ENCODE results near the gene SZT2. TPM values are rescaled to one million over a fixed set of nuclear protein-coding genes. Genes with fewer than 3 reads are reported as not detected.

Gene SZT2
- total and polyA plus RNA-seq, 2 of the 13 experiments (the other 11 are each of a cell fraction or from before 2014, with no cell fraction given): 8.0 to 8.8 TPM

DNA sequence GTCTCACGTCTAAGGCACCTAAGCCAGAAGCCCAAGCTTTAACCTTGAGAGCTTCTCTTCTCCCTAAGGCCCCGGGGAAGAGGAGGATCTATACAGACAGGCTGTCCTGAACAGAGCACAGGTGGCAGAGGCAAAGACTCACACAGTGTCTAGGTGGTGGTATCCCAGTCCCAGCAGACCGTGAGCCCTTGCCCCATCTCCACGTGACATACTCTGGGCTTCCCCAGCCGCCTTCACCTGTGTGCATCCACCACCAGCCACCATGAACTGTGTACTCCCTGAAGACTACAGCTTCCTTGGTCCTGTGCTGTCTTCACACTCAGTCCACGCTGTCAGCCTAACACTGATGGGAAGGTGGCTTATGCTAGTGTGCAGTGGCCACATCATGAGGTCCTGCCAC, 31.7 kb downstream of the SZT2 start (continued):
- TF ChIP-seq ZC3H13 (CRISPR knock-in tag; IDR thresholded peaks at IDR 0.05): no peak

DNA sequence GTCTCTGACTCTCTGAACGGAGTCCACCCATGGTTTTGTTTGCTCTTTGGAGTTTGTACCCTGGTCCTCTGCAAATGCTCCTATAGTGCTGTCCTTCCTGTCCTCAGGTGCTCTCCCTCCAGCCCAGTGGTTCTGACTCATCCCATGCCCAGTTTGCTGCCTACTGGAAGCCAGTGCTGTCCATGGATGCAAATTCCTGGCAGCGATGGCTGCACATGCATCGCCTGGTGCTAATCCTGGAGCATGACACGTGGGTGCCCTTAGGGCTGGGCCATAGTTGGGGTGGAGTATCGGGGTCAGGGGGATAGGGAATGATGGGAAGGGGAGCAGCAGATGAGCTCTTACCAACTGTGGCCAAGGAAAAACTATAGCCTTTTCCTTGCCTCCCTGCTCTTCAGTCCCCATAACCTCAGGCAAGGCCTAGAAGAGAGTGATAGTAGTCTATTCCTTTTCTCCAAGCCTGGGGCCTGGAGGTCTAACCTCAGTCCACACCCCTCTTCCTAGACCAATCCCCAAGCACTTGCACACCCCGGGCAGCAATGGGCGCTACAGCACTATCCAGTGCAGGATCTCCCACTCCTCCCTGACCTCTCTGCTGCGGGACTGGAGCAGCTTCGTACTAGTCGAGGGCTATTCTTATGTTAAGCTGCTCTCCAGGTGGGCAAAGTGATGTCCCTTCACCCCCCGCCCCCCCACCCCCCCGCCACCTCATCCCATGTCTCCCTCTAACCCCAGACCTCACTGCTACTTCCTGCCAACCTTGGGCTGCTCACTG, 32.5 kb downstream of the SZT2 start:
- H3K4me2 ChIP-seq (ENCODE audit: low read depth, low read length): no peak overlapping the region
- FAIRE-seq (no peak), ATAC-seq (no peak), DNase-seq (ENCODE audit: low spot score) (no peak)
- ChIA-PET CTCF (ENCODE audit: low intra/inter-chr PET ratio, low total read pairs) (no interaction called here), POLR2A (no interaction called here)
- H2AFZ ChIP-seq (ENCODE audit: low read length): no peak overlapping the region
- H3K27me3 ChIP-seq (ENCODE audit: control insufficient read depth in 1 of 2, insufficient read depth in 2 of 2, low read length in 2 of 2): no peaks in the 10 kb centered on the region
- 0 out of 2 replicates have a peak, but pooled peaks cover 6% of the 10 kb centered on the region for H3K4me1 ChIP-seq (ENCODE audit: insufficient read depth, low read length)
- 94% methylated on average over 10 of the region's 12 CpGs for WGBS (ENCODE audit: low lambda C conversion rate)
- no peak overlapping the region for H3K4me3 ChIP-seq (replicated peaks in 1 of 3; ENCODE audit: insufficient read depth in 1 of 3, low read depth in 2 of 3, low read length in 3 of 3)
- no TSS peak for BruUV-seq (replicated peaks)
- H3K9me3 ChIP-seq (ENCODE audit: low read length): no peaks in the 10 kb centered on the region
- H3K9ac ChIP-seq (ENCODE audit: insufficient read depth, low read depth, low read length): no peak overlapping the region
- H4K20me1 ChIP-seq (ENCODE audit: insufficient read depth, low read length): no peaks in the 10 kb centered on the region
- in situ Hi-C loops (cut with HindIII; ENCODE audit: extremely low pct_ligation_motif_present, low pct_unique_long_range_greater_than_20kb): loop anchor here (25.0 kb wide), 1 partner anchor 510 kb away; no protein-coding TSS in a partner anchor
- H3K79me2 ChIP-seq (ENCODE audit: insufficient read depth, low read length): no peaks in the 10 kb centered on the region
- H3K36me3 ChIP-seq (replicated peaks in 1 of 2; ENCODE audit: control insufficient read depth in 1 of 2, insufficient read depth in 2 of 2, low read length in 2 of 2): peaks cover 27 to 69% of the 10 kb centered on the region in 2 experiments
- H3K27ac ChIP-seq (ENCODE audit: extremely low read length, insufficient read depth, low read length): no peak overlapping the region
- intact Hi-C loops (cut with micrococcal nuclease; ENCODE audit: unreplicated experiment): no loop called here
- TF ChIP-seq, protein P1, sequence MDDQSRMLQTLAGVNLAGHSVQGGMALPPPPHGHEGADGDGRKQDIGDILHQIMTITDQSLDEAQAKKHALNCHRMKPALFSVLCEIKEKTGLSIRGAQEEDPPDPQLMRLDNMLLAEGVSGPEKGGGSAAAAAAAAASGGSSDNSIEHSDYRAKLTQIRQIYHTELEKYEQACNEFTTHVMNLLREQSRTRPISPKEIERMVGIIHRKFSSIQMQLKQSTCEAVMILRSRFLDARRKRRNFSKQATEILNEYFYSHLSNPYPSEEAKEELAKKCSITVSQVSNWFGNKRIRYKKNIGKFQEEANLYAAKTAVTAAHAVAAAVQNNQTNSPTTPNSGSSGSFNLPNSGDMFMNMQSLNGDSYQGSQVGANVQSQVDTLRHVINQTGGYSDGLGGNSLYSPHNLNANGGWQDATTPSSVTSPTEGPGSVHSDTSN (CRISPR knock-in tag; IDR thresholded peaks at IDR 0.05; ENCODE audit: borderline replicate concordance): no peak
- TF ChIP-seq, protein P2, sequence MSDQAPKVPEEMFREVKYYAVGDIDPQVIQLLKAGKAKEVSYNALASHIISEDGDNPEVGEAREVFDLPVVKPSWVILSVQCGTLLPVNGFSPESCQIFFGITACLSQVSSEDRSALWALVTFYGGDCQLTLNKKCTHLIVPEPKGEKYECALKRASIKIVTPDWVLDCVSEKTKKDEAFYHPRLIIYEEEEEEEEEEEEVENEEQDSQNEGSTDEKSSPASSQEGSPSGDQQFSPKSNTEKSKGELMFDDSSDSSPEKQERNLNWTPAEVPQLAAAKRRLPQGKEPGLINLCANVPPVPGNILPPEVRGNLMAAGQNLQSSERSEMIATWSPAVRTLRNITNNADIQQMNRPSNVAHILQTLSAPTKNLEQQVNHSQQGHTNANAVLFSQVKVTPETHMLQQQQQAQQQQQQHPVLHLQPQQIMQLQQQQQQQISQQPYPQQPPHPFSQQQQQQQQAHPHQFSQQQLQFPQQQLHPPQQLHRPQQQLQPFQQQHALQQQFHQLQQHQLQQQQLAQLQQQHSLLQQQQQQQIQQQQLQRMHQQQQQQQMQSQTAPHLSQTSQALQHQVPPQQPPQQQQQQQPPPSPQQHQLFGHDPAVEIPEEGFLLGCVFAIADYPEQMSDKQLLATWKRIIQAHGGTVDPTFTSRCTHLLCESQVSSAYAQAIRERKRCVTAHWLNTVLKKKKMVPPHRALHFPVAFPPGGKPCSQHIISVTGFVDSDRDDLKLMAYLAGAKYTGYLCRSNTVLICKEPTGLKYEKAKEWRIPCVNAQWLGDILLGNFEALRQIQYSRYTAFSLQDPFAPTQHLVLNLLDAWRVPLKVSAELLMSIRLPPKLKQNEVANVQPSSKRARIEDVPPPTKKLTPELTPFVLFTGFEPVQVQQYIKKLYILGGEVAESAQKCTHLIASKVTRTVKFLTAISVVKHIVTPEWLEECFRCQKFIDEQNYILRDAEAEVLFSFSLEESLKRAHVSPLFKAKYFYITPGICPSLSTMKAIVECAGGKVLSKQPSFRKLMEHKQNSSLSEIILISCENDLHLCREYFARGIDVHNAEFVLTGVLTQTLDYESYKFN (CRISPR knock-in tag; conservative IDR thresholded peaks at IDR 0.05): no peak
- TF ChIP-seq RNF2 (conservative IDR thresholded peaks at IDR 0.05; ENCODE audit: low read depth): no peak
- TF ChIP-seq ZNF577 (CRISPR knock-in tag; IDR thresholded peaks at IDR 0.05; ENCODE audit: borderline replicate concordance, low read depth): no peak
- TF ChIP-seq, protein P3, sequence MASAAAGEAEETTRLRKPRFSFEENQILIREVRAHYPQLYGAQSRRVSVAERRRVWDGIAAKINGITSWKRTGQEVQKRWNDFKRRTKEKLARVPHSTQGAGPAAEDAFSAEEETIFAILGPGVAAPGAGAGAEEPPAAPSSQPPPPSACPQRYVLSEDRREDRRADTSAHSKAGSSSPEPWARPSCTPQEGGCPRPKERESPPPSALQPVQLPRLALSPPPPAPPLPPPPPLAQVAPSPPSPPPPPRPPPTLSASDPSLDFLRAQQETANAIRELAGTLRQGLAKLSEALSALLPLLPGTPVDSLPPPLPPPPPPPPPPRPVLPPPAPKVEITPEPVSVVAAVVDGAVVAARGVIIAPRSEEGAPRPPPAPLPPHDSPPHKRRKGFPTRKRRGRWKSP (CRISPR knock-in tag; IDR thresholded peaks at IDR 0.05): no peak
- TF ChIP-seq ATM (IDR thresholded peaks at IDR 0.05; ENCODE audit: borderline replicate concordance): no peak
- TF ChIP-seq, protein P4, sequence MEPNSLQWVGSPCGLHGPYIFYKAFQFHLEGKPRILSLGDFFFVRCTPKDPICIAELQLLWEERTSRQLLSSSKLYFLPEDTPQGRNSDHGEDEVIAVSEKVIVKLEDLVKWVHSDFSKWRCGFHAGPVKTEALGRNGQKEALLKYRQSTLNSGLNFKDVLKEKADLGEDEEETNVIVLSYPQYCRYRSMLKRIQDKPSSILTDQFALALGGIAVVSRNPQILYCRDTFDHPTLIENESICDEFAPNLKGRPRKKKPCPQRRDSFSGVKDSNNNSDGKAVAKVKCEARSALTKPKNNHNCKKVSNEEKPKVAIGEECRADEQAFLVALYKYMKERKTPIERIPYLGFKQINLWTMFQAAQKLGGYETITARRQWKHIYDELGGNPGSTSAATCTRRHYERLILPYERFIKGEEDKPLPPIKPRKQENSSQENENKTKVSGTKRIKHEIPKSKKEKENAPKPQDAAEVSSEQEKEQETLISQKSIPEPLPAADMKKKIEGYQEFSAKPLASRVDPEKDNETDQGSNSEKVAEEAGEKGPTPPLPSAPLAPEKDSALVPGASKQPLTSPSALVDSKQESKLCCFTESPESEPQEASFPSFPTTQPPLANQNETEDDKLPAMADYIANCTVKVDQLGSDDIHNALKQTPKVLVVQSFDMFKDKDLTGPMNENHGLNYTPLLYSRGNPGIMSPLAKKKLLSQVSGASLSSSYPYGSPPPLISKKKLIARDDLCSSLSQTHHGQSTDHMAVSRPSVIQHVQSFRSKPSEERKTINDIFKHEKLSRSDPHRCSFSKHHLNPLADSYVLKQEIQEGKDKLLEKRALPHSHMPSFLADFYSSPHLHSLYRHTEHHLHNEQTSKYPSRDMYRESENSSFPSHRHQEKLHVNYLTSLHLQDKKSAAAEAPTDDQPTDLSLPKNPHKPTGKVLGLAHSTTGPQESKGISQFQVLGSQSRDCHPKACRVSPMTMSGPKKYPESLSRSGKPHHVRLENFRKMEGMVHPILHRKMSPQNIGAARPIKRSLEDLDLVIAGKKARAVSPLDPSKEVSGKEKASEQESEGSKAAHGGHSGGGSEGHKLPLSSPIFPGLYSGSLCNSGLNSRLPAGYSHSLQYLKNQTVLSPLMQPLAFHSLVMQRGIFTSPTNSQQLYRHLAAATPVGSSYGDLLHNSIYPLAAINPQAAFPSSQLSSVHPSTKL (CRISPR knock-in tag; IDR thresholded peaks at IDR 0.05): no peak
- no peak for TF ChIP-seq ARID2 (CRISPR knock-in tag; IDR thresholded peaks at IDR 0.05; ENCODE audit: borderline replicate concordance)
- no peak for TF ChIP-seq HNRNPK (IDR thresholded peaks at IDR 0.05; ENCODE audit: low read depth, low read length, poor library complexity, severe bottlenecking)
